B cell (primary cell): ENCODE measurements around the gene PTCRA.

ENCODE experiments used
- CTCF ChIP-seq: fragments of 200-600 bp; IDR thresholded peaks from one replicate; pipeline ENCODE4 v1.8.0; 2022; ENCODE audit warnings: antibody characterized with exemption, mild to moderate bottlenecking
- EZH2 ChIP-seq: IDR thresholded peaks from 2 replicates; pipeline ENCODE4 v1.6.1; 2012; ENCODE audit warnings: borderline replicate concordance, low read depth, mild to moderate bottlenecking, moderate library complexity, low read length; ENCODE audit not compliant: insufficient read depth, poor library complexity, severe bottlenecking

GRCh38 chr6:42967228-42967627, 51.4 kb downstream of the PTCRA start:
- no peak for TF ChIP-seq CTCF
- no peak for TF ChIP-seq EZH2
